DMS114 treated with DMSO at 0.1 percent for 48 hours (cell line): ENCODE results near the gene PIAS3.
A peak's percentile ranks its signal among the peaks of the same experiment; 100 is the strongest.

ENCODE experiments used
- DNase-seq: peaks from one replicate; lab custom pipeline; 2025; ENCODE audit not compliant: unreplicated experiment; lab: John Stamatoyannopoulos, UW

PIAS3 gene

DNA sequence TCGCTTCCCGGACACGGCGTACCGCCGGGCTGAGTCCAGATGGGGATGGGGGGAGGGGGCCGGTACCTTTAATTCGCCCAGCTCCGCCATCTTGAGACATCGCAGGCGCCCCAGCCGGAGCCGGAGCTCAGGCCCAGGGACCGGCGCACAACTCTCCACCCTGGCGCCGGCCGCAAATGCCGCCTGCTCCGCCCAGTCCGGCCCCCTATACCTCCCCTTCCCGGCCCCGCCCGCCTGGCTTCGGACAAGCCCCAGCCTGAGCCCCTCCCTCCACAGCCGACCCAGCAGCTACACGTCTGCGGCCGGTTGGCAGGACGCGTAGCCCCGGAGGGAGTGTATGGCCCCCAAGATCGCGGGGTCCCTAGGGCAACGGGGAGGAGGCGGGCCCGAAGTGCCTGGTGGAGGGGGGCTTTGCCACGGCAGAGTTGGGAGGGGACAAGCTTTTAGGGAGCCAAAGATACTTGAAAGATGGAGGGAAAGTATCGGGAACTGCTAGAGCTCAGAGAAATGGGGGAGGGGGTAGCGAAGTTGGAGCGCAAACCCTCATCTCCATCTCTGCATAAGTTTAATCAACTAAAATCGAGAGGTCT is at the start of gene PIAS3:
Gene PIAS3 (minus strand): TSS at position 181 of the 590 bp plus-strand sequence. CDS start 91 bp downstream, at position 90.
- peak; percentile 98 for DNase-seq

DNA sequence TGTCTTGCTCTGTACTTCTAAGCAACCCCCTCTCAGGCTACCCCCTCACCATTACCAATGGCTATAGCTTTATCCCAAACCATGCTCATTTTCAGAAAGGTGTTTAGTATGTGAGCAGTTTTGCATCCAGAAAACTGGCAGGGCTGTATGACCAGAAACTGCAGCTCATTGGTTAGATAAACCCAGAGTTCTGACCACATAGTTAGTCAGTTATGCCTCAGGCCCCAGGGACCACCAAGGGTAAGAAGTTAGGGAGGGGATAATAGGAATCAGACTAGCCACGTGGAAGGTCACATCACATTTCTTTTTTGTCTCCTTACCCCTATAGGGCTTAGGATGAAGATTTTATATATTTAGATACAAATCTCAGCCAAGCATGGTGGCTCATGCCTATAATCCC is 49.8 kb upstream of the PIAS3 start:
- DNase-seq = no peak

DNA sequence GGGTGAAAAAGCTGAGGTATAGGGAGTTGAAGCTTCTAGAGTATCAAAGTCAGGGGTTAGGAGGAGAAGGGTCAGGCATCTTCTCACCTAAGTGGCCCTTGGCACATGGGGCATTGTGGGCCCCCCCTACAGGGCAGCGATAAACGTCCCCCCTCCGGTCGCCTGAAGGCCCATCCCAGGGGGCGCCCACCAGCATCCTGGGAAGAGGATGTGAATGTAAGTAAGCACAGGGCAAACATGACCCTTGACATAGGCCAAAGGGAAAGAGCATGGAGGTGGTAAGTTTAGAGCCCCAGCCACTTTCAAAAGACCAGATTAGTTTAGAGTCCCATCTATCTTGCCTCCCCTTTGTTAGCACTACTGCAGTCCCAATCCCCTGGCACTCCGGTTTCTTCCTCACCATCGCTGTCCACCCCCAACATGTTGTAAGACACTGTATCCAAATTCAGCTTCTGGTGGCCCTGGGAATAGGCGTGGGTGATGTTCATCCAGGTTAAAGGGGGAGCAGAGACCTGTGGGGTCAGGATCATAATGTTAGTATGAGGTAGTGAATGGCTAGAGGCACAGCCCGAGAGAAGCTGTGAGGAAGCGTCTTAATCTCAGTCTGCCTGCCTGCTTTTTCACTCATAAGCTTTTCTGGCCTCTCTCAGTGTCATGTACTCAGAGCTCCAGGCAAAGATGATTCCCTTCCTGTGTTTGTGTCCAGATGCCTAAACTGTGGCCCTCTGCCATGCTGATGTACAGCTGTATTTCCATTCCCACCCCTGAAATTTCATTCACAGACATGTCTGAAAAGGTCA is 48.3 kb upstream of the PIAS3 start:
- no peak for DNase-seq

DNA sequence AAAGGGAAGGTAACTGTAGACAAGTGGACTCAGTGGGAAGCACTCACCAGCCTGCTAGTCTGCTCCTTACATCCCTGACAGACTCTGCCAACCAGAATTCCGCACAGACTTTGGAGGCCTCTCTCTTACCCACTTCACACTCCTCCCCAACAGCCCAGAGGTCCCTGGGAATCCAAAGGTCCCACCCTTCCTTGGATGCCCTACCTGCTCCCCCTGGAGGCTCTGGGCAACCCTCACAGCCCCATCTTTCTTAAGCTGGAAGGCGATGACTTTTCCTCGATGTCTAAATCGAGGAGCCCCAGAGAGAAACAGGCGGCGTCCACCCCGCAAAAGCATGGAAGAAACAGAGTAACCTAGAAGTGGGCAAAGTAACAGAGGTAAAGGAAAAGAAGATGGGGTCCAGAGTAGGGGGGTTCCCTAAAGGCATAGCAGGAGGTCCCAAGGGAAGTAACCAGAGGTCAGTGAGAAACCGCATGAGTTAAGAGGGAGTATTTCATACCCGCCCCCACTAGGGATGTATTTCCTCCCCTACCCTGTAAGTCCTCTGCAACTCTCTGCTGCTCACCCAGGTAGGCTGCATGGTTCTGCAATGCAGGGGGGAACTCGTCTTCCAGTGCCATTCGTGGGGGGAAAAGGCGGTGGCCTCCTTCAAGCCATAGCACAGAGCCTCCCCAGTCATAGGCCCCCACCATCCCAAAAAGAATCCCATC is 42.6 kb upstream of the PIAS3 start:
- DNase-seq = no peak

DNA sequence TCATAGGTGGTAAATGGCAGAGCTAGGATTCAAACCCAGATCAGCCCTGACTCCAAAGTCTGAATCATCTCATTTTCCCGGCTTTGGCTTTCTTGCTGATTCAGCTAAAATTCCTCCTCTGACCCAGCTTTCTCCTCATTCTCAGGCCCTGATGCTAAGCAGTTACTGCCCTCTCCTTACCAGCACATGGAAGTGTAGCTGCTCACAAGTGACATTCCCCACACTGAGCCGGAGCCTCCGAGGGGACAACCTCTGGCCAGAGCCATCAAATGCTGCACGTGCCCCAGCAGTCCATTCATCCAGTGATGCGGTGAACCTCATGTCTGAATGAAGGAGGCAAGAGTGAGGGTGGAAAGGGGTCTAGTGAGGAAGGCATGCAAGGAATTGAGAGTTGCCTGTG is 39.9 kb upstream of the PIAS3 start:
- no peak for DNase-seq

DNA sequence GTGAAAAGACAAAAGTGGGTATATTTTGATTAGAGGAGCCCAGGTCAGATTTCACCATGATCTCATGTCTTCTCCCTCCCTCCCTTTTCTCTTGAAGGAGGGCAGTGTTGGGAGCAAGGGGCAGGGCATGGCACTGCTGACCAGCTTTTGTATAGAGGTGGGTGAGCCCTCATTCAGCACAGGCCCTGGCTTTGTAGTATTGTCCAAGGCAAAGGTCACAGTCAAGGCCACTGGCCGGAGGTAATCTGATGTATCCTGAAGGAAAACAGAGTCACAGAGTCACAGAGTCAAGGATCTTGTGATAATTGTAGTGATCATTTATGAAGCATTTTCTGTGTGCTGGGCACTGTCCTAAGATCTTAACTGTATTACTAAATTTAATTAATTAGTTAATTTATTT is 39.1 kb upstream of the PIAS3 start:
- DNase-seq = no peak

DNA sequence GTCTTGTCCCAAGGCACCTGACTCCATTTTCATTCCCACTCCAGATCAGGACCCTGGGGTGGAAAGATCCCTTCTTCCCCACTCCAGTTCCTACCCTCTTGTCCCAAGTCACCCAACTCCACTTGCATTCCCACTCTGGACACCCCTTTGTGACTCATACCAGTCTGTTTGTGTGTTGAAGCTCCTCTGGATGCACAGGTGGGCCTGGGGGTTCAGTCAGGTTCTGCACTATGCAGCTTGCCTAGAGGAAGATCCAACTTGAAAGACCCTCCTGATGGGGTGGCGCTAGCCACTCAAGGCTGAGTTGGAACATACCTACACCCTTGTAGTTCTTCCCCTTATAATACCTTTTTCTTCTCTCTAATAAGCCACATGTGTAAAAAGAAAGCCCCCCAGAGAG is 36.6 kb upstream of the PIAS3 start:
- no peak for DNase-seq

DNA sequence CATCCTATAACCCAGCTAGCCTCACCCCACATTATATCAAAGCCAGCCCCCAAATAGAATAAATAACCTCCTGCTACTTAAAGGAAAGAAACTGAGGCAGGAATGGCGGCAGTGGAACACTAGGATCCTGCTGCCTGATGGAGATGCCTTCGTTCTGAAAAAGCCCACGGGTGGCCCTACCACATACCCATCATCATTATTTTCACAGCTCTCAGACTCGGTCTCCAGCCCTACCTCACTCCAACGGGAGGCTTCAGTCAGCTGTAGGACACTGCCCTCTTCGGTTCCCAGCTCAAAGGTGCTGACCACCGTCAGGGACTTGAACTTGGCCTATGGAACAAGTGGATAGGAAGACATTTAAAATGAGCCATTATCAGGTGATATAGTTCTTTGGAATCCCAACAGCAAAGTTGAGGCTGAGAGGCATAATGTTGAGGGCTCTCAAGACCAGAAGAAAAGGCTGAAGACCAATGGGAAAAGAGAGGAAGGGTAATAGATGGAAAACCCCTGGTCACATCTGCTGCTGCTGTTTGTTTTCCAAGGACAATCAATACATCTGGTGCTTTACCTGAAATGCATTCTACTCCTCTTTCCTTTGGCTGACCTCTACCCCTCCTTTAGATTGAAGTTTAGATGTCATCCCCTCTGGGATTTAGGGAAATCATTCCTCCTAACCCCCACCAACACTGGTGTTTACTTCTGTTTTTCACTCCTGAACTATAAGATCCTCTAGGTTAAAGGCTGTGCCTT is 34.6 kb upstream of the PIAS3 start:
- no peak for DNase-seq

DNA sequence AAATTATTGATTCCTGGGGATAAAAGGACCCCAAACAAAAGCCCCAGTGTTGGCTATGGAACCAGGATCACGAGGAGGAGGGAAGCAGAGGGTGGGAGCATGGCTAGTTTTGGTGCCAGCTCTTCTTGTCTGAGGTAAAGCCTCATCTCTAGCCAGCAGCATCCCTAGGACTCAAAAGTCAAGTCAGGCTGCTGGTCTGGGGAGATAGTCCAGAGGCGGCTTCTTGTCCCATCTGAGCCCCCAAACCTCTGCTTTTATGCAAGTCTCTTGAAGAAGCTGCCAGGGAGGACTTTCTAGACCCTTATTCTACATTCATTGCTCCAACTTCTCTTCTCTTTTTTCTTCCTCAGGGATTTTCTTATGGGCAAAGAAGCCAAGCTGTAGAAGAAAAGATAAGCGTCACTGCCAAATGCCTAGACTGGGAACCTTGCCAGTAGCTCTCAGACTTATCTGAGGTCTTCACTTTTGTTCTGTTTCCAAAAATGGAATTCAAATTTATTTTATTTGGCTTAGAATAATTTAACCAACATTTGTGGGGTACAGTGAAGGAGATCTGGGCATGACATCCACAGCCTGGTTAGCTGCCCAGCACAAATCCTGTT is 33.7 kb upstream of the PIAS3 start:
- DNase-seq = no peak

DNA sequence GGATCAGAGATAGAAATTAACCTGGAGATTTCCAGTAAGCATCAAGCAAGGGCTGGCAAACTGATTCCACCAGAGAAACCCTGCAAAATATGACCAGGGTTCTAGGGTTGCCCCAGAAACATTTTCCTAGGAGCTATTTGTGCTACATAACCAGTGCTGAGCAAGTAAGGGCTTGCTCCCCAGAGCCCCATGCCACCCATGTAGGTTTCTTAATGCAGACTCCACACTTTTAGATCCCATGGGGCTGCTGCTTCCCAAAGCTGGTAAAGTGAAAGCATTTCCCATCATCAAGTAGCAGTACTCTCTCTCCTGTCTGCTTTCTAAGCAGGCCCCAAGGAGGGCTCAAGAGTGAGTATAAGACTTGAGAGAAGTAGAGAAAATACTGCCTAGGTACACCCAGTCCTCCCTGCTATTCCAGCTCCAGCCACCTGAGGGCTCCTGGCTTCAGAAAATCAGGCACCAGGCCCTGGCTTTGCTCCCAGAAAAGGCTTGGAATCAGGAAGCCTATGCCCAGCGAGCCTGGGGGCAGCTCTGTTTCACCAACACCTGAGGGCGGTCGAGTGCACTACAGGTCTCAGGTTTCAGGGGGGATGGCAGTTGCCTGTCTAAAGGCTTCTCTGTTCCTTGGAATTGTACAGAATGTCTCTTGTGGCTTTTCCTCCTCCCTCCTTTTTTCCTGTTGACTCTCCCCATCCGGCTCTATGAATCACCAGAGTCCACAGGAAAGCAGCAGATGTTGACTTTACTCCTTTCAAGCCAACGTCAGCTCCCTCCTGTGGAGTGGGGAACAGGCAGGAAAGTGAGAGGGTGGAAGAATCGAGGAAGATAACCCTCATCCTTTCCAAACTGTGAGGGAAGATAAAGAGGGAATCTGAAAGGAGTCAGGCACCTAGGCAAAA is 33.0 kb upstream of the PIAS3 start:
- peak; percentile 93 for DNase-seq

DNA sequence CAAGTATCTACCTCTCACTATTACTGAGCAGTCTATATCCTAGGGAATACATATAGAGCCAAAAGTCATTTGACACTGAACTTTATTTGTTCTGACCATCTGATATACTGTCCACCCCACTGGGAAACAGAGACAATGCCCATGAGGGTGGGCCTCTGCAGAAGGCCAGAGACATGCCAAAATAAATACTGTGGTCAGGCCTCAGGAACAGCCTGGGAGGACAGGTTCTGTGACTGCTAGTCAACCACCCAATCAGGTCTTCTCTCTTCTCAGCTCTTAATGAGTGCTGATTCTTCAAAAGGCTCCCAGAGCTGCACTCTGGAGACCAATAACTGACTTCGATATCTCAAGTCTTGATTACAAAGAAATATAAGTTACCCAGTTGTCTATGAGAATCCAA is 32.3 kb upstream of the PIAS3 start:
- DNase-seq = no peak

DNA sequence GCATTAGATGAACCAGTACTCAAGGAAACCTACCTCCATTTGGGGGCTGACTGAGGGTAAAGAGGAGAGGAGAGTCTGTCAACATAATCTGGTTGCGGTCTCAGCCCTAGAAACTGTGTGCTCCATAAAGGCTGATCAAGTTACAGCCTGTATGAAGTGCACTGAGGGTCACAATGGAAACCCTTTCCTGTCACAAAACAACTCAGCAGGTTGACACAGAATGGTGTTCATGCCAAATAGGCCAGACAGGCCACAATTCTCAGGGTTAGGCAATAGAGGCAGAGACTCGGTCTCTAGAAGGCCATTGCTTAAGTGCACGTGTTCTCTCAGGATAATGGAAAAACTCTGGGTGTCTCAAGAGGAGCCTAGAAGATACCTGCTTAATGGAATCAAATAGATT is 30.8 kb upstream of the PIAS3 start:
- no peak for DNase-seq

DNA sequence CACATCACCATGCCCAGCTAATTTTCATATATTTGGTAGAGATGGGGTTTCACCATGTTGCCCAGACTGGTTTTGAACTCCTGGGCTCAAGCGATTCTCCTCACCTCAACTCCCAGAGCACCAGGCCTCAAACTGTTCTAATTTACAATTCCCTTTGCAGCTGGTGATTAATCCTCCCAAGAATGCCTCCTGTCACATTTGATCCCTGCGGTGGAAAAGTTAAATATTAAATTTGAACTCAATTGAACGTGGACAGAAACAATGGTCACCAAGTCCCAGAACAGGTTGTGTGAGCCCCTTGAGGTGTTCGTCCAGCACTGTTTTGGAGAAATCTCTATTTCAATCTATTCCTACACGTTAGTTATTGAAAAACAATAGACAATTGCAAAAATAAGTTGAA is 28.8 kb upstream of the PIAS3 start:
- no peak for DNase-seq

DNA sequence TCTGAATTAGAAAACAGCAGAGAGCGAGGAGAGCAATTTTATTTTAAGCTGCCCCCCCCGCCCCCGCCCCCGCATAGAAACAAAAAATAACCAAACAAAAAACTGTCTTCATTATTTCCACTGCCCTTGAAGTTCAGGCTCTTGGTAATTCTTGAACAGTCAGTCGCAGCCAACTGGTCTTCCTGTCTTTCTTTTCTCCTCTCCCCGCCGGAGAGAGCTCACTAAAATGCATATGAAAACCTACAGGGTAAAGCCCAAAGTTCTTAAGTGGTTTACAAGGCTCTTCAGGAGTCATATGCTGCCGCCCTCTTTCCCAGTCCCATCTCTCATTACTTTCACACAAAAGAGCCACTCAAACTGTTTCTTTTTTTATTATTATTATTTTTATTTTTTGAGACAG is 27.9 kb upstream of the PIAS3 start:
- DNase-seq = no peak

DNA sequence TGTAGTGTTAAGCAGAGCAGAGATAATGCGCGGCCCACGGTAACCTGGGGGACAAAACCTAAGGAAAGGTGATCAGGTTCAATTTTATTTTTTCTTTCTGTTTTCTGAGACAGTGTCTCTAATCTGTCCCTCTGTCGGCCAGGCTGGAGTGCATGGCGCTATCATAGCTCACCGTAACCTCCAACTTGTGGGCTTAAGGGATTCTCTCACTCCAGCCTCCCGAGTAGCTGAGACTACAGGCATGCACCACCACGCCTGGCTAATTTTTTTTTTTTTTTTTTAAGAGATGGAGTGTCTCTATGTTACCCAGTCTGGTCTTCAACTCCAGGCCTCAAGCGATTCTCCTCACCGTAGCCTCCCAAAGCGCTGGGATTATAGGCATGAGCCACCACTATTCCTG is 27.5 kb upstream of the PIAS3 start:
- no peak for DNase-seq

DNA sequence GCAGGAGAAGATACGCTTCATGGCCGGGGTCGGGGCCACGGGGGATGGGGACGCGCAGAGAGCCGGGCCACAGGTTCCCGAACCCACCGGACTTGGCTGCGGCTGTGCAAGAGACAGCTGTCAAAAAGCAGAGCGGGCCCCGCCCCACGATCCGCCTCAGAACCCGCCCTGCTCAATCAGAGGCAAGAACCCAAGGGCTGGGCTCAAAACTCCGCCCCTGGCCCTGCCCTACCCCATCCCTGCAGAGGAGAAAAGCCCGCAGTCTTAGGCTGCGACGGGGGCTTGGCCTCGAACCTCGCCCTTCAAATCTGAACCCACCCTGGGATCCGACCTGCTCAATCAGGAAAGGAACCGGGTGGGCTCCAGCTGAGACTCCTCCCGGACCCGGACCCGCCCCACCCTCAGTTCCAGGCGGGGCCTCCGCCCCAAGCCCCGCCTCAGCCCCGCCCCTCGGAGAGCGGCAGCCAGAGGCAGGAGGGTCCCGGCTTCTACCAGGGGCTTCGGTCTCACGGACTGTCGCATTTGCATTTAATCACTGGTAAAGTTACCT is 26.9 kb upstream of the PIAS3 start, which contains the start of gene ANKRD35:
Gene ANKRD35 (minus strand): TSS at position 129 of the 550 bp plus-strand sequence. CDS start 108 bp downstream, at position 21.
- DNase-seq = peak; percentile 86

DNA sequence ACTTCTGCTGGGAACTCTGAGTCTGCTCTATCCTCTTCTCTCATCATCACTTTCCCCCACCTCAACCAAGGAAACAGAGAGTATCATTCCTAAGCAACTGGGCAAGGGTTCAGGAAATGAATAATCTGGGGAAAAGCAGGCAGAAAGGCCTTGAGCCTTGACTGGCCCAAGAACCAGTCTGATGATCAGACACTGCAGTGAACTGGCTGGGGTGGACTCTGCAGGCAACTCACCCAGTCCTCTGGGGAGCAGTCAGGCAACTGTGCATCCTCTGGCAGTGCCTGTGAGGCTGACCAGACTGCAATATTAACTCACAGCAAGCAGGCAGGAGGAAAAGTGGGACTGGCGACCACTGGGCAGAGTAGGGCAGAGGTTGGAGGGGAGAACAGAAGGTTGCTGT is 25.8 kb upstream of the PIAS3 start:
- no peak for DNase-seq

DNA sequence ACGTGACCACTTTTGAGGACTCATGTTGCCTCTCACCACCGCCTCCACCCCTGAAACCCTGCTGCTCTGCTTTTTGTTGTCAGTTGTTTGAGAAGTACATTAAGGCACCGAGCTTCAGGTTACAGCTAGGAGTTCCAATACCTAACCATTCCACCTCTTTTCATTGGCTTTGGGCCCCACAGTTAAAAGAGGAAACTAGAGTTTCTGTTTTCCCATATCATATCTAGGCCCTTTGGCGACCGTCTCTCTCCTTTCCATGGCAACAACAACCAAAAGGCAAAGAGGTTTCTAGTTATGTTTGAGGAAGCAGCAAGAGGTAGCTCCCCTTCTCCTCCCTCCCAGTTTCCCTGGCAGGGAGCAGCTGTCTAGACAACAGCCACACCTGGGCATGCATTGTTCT is 20.9 kb upstream of the PIAS3 start:
- DNase-seq = no peak

DNA sequence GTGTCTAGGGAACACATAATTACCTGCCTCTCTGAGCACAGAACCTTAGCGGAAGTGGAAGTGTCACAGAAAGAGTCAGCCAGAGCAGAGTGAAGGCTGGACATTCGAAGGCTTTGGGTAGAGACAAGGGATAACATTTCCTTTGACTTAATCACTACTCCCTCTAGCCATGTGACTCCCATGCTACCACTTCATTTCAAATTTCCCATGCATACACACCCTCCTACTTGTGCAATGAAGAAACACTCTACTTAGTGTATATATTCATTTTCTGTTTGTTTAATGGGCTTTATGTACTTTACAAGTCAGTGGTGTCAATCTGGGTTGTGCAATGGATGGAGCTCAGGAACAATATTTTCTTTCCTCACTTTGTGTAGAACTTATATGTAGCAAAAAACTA is 19.8 kb upstream of the PIAS3 start:
- DNase-seq = no peak
